EL (cell line): Measurements from ENCODE around the gene ANKFY1.

Experiments used
- DNase-seq: peaks from one replicate; pipeline ENCODE4 v3.0.0-alpha.2; 2016

Gene ANKFY1

GRCh38 chr17:4263282-4264215 is at the start of gene ANKFY1:
Gene ANKFY1 (minus strand): TSS chr17:4263979. CDS start chr17:4263941, 38 bp downstream.
- peak; percentile 95 for DNase-seq

- no peak for DNase-seq
Observed at GRCh38 chr17:4310354-4311060, 46.7 kb upstream of the ANKFY1 start.

GRCh38 chr17:4309897-4310296 is 46.1 kb upstream of the ANKFY1 start:
- no peak for DNase-seq

GRCh38 chr17:4307179-4307930 is 43.6 kb upstream of the ANKFY1 start:
- DNase-seq = no peak

GRCh38 chr17:4305224-4305623 is 41.4 kb upstream of the ANKFY1 start:
- DNase-seq = no peak

- DNase-seq = peak; percentile 55
Observed at GRCh38 chr17:4304417-4305027, 40.7 kb upstream of the ANKFY1 start.

- no peak for DNase-seq
Observed at GRCh38 chr17:4301066-4301465, 37.3 kb upstream of the ANKFY1 start.

GRCh38 chr17:4297351-4297750 is 33.6 kb upstream of the ANKFY1 start:
- no peak for DNase-seq

GRCh38 chr17:4295686-4296085 is 31.9 kb upstream of the ANKFY1 start:
- no peak for DNase-seq

- no peak for DNase-seq
Observed at GRCh38 chr17:4293572-4293971, 29.8 kb upstream of the ANKFY1 start.

- DNase-seq = no peak
Observed at GRCh38 chr17:4287710-4288109, 23.9 kb upstream of the ANKFY1 start.

GRCh38 chr17:4276514-4276913 is 12.7 kb upstream of the ANKFY1 start:
- DNase-seq = no peak

- DNase-seq = no peak
Observed at GRCh38 chr17:4272972-4273368, 9.2 kb upstream of the ANKFY1 start.

GRCh38 chr17:4272213-4272971 is 8.6 kb upstream of the ANKFY1 start:
- DNase-seq = no peak

GRCh38 chr17:4270736-4271135 is 7.0 kb upstream of the ANKFY1 start:
- DNase-seq = no peak

- no peak for DNase-seq
Observed at GRCh38 chr17:4269915-4270314, 6.1 kb upstream of the ANKFY1 start.

GRCh38 chr17:4267402-4267801 is 3.6 kb upstream of the ANKFY1 start:
- no peak for DNase-seq

- no peak for DNase-seq
Observed at GRCh38 chr17:4266550-4266949, 2.8 kb upstream of the ANKFY1 start.

GRCh38 chr17:4262703-4263102 is 1.1 kb downstream of the ANKFY1 start:
- DNase-seq = no peak

GRCh38 chr17:4261452-4261851 is 2.3 kb downstream of the ANKFY1 start:
- no peak for DNase-seq

- no peak for DNase-seq
Observed at GRCh38 chr17:4258867-4259266, 4.9 kb downstream of the ANKFY1 start.

GRCh38 chr17:4256952-4257351 is 6.8 kb downstream of the ANKFY1 start:
- DNase-seq = peak; percentile 30
